ENCODE data around the gene TMEM161B. TPM values are rescaled to one million over a fixed set of nuclear protein-coding genes. Genes with fewer than 3 reads are reported as not detected.

The TMEM161B gene
- total and polyA plus RNA-seq, 11 donors: 2.9 to 13.2 (median 9.3) TPM

- intact Hi-C loops (cut with DNase I): loop anchor here in 1 of 10 donors (10.0 kb wide), 1 partner anchor 416 kb away; no protein-coding TSS in a partner anchor
- DNase-seq: no peak
- ATAC-seq: no peak
- H3K36me3 ChIP-seq: no peaks in the 10 kb centered on the region
- no peaks in the 10 kb centered on the region for H3K9me3 ChIP-seq
- H3K27ac ChIP-seq: no peak overlapping the region
- H3K4me1 ChIP-seq: peaks cover 0 to 12% (median 0%) of the 10 kb centered on the region in 12 donors
- WGBS, 4 donors: 78 to 84% (median 81%) methylated on average over 2 of the region's 2 CpGs
- H3K4me3 ChIP-seq: no peak overlapping the region
- TF ChIP-seq POLR2A (IDR thresholded peaks at IDR 0.05): no peak
- TF ChIP-seq, protein P1, sequence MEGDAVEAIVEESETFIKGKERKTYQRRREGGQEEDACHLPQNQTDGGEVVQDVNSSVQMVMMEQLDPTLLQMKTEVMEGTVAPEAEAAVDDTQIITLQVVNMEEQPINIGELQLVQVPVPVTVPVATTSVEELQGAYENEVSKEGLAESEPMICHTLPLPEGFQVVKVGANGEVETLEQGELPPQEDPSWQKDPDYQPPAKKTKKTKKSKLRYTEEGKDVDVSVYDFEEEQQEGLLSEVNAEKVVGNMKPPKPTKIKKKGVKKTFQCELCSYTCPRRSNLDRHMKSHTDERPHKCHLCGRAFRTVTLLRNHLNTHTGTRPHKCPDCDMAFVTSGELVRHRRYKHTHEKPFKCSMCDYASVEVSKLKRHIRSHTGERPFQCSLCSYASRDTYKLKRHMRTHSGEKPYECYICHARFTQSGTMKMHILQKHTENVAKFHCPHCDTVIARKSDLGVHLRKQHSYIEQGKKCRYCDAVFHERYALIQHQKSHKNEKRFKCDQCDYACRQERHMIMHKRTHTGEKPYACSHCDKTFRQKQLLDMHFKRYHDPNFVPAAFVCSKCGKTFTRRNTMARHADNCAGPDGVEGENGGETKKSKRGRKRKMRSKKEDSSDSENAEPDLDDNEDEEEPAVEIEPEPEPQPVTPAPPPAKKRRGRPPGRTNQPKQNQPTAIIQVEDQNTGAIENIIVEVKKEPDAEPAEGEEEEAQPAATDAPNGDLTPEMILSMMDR (IDR thresholded peaks at IDR 0.05): no peak
- no peaks in the 10 kb centered on the region for H3K27me3 ChIP-seq
Measured at GRCh38 chr5:88258636-88259035, 10.0 kb downstream of the TMEM161B start.

- no peaks in the 10 kb centered on the region for H3K27me3 ChIP-seq
- intact Hi-C loops (cut with DNase I): loop anchor here in 1 of 10 donors (10.0 kb wide), 1 partner anchor 418 kb away; no protein-coding TSS in a partner anchor
- no peaks in the 10 kb centered on the region for H3K9me3 ChIP-seq
- no peak for DNase-seq
- H3K4me1 ChIP-seq: peaks cover 0 to 14% (median 0%) of the 10 kb centered on the region in 12 donors
- no peak overlapping the region for H3K4me3 ChIP-seq
- no peak for ATAC-seq
- H3K27ac ChIP-seq: no peak overlapping the region
- no peaks in the 10 kb centered on the region for H3K36me3 ChIP-seq
- no peak for TF ChIP-seq POLR2A (IDR thresholded peaks at IDR 0.05)
- TF ChIP-seq, protein P1 (IDR thresholded peaks at IDR 0.05): no peak
- WGBS, 4 donors: 71 to 73% (median 72%) methylated on average over 4 of the region's 4 CpGs
Measured at GRCh38 chr5:88256872-88257271, 11.8 kb downstream of the TMEM161B start.

- DNase-seq (no peak), ATAC-seq (no peak)
- Histone ChIP-seq H3K9me3 (no peaks in the 10 kb centered on the region), H3K4me3 (no peak overlapping the region), H3K36me3 (no peaks in the 10 kb centered on the region), H3K27ac (no peak overlapping the region), H3K27me3 (no peaks in the 10 kb centered on the region), H3K4me1 (peaks cover 0 to 17% (median 0%) of the 10 kb centered on the region in 12 donors)
- intact Hi-C loops (cut with DNase I): loop anchor here in 1 of 10 donors (10.0 kb wide), 1 partner anchor 419 kb away; no protein-coding TSS in a partner anchor
- TF ChIP-seq, protein P1 (IDR thresholded peaks at IDR 0.05): no peak
- TF ChIP-seq POLR2A (IDR thresholded peaks at IDR 0.05): no peak
Measured at GRCh38 chr5:88256037-88256436, 12.6 kb downstream of the TMEM161B start.

DNA sequence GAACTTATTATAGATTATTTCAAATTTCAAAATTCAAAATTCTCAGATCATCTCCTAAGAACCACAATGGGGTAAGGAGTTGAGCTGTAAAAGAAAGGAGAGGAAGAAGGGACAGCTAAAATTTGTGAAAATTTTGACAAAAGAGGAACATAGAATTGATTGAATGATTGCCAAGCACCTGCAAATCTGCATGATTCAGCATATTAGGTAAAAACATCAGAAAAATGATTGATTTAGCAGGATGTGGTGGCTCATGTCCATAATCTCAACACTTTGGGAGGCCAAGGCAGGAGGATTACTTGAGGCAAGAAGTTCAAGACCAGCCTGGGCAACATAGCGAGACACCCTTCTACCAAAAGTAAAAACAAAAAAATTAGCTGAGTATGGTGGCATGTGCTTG is 14.3 kb downstream of the TMEM161B start:
- no peak for ATAC-seq
- TF ChIP-seq, protein P1 (IDR thresholded peaks at IDR 0.05): no peak
- TF ChIP-seq POLR2A (IDR thresholded peaks at IDR 0.05): no peak
- WGBS, 4 donors: 95 to 100% (median 98%) methylated on average over 1 of the region's 1 CpG
- Histone ChIP-seq H3K27me3 (no peaks in the 10 kb centered on the region), H3K36me3 (no peaks in the 10 kb centered on the region), H3K9me3 (no peaks in the 10 kb centered on the region), H3K4me1 (peaks cover 0 to 29% (median 0%) of the 10 kb centered on the region in 12 donors), H3K27ac (no peak overlapping the region), H3K4me3 (no peak overlapping the region)
- no peak for DNase-seq
- intact Hi-C loops (cut with DNase I): loop anchor here in 1 of 10 donors (10.0 kb wide), 1 partner anchor 420 kb away; no protein-coding TSS in a partner anchor

All from heart left ventricle (tissue), 16 donors.